Measurements from ENCODE around the gene GAL3ST1.

GAL3ST1 gene

GRCh38 chr22:30531651-30532608 is 42.5 kb downstream of the GAL3ST1 start:
- DNase-seq = no peak

- no peak for DNase-seq
Measured at GRCh38 chr22:30526656-30527055, 47.8 kb downstream of the GAL3ST1 start.

GRCh38 chr22:30523646-30524489 is 50.6 kb downstream of the GAL3ST1 start:
- no peak for DNase-seq

- no peak for DNase-seq
Measured at GRCh38 chr22:30521368-30522156, 52.9 kb downstream of the GAL3ST1 start.

- DNase-seq = no peak
Measured at GRCh38 chr22:30519842-30520425, 54.5 kb downstream of the GAL3ST1 start.

GRCh38 chr22:30516731-30517130 is 57.7 kb downstream of the GAL3ST1 start:
- DNase-seq = no peak

- DNase-seq = no peak
Measured at GRCh38 chr22:30516273-30516672, 58.2 kb downstream of the GAL3ST1 start.

GRCh38 chr22:30514252-30514651 is 60.2 kb downstream of the GAL3ST1 start:
- no peak for DNase-seq

GRCh38 chr22:30513462-30513861 is 61.0 kb downstream of the GAL3ST1 start:
- no peak for DNase-seq

- no peak for DNase-seq
Measured at GRCh38 chr22:30511911-30512310, 62.6 kb downstream of the GAL3ST1 start.

- DNase-seq = no peak
Measured at GRCh38 chr22:30511109-30511508, 63.4 kb downstream of the GAL3ST1 start.

- DNase-seq = no peak
Measured at GRCh38 chr22:30508216-30508615, 66.2 kb downstream of the GAL3ST1 start.

GRCh38 chr22:30507670-30508069 is 66.8 kb downstream of the GAL3ST1 start:
- DNase-seq = no peak

- no peak for DNase-seq
Measured at GRCh38 chr22:30506507-30506968, 67.9 kb downstream of the GAL3ST1 start.
